Glutamatergic neuron (in vitro differentiated cells): Measurements from ENCODE around the gene SLC35E1. TPM values are rescaled to one million over a fixed set of nuclear protein-coding genes. Genes with fewer than 3 reads are reported as not detected.
A peak's percentile ranks its signal among the peaks of the same experiment; 100 is the strongest.

Experiments
- DNase-seq: peaks from one replicate; pipeline ENCODE4 v3.0.0; 2022
- H3K27ac Mint-ChIP-seq: one replicate; pipeline ENCODE4 v1.8.0; 2020; ENCODE audit warnings: mild to moderate bottlenecking, mixed read lengths, inconsistent platforms; ENCODE audit not compliant: unreplicated experiment
- H3K27me3 Mint-ChIP-seq: one replicate; pipeline ENCODE4 v1.8.0; 2020; ENCODE audit warnings: mild to moderate bottlenecking, moderate library complexity, mixed read lengths, inconsistent platforms; ENCODE audit not compliant: unreplicated experiment
- H3K36me3 Mint-ChIP-seq: one replicate; pipeline ENCODE4 v1.8.0; 2020; ENCODE audit warnings: mild to moderate bottlenecking, mixed read lengths, inconsistent platforms; ENCODE audit not compliant: unreplicated experiment
- H3K4me1 Mint-ChIP-seq: one replicate; pipeline ENCODE4 v1.8.0; 2020; ENCODE audit warnings: mild to moderate bottlenecking, low read depth, mixed read lengths, inconsistent platforms; ENCODE audit not compliant: unreplicated experiment
- H3K4me3 Mint-ChIP-seq: one replicate; pipeline ENCODE4 v1.8.0; 2020; ENCODE audit warnings: mild to moderate bottlenecking, mixed read lengths, inconsistent platforms; ENCODE audit not compliant: unreplicated experiment
- H3K9me3 Mint-ChIP-seq: one replicate; pipeline ENCODE4 v1.8.0; 2020; ENCODE audit warnings: mild to moderate bottlenecking, moderate library complexity, mixed read lengths, inconsistent platforms; ENCODE audit not compliant: unreplicated experiment
- total RNA-seq: library from RNA; stranded (reverse); fragmentation: NEBNext Ultra II Directional; extraction: Animal tissue kit (Norgen Biotek cat#: 25700); gene quantifications from one replicate; pipeline ENCODE4 v1.2.1, GENCODE V29; 2021; ENCODE audit not compliant: unreplicated experiment
- TF ChIP-seq, protein P1 (sequence below): fragments of 200-600 bp; sonication (generic); IDR thresholded peaks from one replicate; pipeline ENCODE4 v1.5.0; 2021; ENCODE audit not compliant: partially characterized antibody, unreplicated experiment

Gene SLC35E1
- total RNA-seq, 1 donor from 2014 or later: 31.9 TPM

DNA sequence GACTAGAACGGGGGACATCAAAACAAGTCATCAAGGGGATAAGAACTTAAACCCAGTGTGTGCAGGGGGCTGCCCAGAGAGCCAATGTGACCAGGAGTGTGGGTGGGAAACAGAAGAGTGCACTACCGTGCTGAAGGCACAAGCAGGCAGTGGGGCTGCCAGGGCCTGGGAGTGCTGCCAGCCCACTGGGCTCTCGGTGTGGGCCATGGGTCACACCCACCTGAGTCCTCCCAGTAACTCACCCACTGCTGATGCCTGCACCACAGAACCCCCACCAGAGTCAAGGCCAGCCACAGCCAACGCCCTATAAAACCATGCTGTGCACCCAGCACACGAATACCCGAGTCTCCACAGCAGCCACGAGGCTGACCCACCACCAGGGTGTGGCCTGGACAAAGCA, 47.2 kb upstream of the SLC35E1 start:
- H3K27me3 Mint-ChIP-seq: peaks cover 6% of the 10 kb centered on the region
- peaks cover 27% of the 10 kb centered on the region for H3K4me1 Mint-ChIP-seq
- TF ChIP-seq, protein P1, sequence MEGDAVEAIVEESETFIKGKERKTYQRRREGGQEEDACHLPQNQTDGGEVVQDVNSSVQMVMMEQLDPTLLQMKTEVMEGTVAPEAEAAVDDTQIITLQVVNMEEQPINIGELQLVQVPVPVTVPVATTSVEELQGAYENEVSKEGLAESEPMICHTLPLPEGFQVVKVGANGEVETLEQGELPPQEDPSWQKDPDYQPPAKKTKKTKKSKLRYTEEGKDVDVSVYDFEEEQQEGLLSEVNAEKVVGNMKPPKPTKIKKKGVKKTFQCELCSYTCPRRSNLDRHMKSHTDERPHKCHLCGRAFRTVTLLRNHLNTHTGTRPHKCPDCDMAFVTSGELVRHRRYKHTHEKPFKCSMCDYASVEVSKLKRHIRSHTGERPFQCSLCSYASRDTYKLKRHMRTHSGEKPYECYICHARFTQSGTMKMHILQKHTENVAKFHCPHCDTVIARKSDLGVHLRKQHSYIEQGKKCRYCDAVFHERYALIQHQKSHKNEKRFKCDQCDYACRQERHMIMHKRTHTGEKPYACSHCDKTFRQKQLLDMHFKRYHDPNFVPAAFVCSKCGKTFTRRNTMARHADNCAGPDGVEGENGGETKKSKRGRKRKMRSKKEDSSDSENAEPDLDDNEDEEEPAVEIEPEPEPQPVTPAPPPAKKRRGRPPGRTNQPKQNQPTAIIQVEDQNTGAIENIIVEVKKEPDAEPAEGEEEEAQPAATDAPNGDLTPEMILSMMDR: no peak
- no peak overlapping the region for H3K4me3 Mint-ChIP-seq
- DNase-seq: no peak
- no peak overlapping the region for H3K27ac Mint-ChIP-seq
- H3K36me3 Mint-ChIP-seq: no peaks in the 10 kb centered on the region
- no peaks in the 10 kb centered on the region for H3K9me3 Mint-ChIP-seq

- no peaks in the 10 kb centered on the region for H3K36me3 Mint-ChIP-seq
- peak overlapping the region; percentile 64 for H3K27ac Mint-ChIP-seq
- H3K27me3 Mint-ChIP-seq: peaks cover 9% of the 10 kb centered on the region
- DNase-seq: no peak
- peaks cover 28% of the 10 kb centered on the region for H3K4me1 Mint-ChIP-seq
- no peaks in the 10 kb centered on the region for H3K9me3 Mint-ChIP-seq
- H3K4me3 Mint-ChIP-seq: peak overlapping the region; percentile 11
- TF ChIP-seq, protein P1: no peak
These were observed 46.0 kb upstream of the SLC35E1 start for GRCh38 chr19:16618248-16618647.

GRCh38 chr19:16615808-16616207, 43.6 kb upstream of the SLC35E1 start:
- peaks cover 28% of the 10 kb centered on the region for H3K4me1 Mint-ChIP-seq
- no peak overlapping the region for H3K27ac Mint-ChIP-seq
- TF ChIP-seq, protein P1: no peak
- peaks cover 11% of the 10 kb centered on the region for H3K27me3 Mint-ChIP-seq
- H3K9me3 Mint-ChIP-seq: no peaks in the 10 kb centered on the region
- DNase-seq: no peak
- H3K36me3 Mint-ChIP-seq: no peaks in the 10 kb centered on the region
- no peak overlapping the region for H3K4me3 Mint-ChIP-seq

DNA sequence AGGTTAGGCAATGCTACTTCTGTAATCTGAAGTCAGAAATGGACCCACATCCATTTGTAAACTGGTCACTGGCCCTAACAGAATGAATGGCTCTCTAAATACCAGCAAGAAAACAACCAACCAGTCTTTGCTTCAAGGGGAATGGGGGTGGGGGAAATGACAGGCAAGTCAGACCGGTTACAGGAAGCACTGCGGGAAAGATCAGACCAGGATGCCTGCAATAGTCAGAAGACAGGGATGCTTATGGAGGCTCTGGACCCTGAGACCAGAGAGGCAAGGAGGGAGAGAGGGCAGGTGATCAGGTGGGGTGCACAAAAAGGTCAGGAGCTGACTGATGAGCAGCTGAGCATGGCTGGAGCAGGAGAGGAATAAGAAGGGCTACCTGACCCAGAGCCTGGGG, 42.7 kb upstream of the SLC35E1 start:
- DNase-seq: no peak
- Mint-ChIP-seq H3K27me3 (peaks cover 11% of the 10 kb centered on the region), H3K4me1 (peaks cover 26% of the 10 kb centered on the region), H3K27ac (no peak overlapping the region), H3K4me3 (no peak overlapping the region), H3K9me3 (no peaks in the 10 kb centered on the region), H3K36me3 (no peaks in the 10 kb centered on the region)
- TF ChIP-seq, protein P1: no peak

- peaks cover 18% of the 10 kb centered on the region for H3K4me1 Mint-ChIP-seq
- DNase-seq: no peak
- H3K27ac Mint-ChIP-seq: no peak overlapping the region
- no peaks in the 10 kb centered on the region for H3K9me3 Mint-ChIP-seq
- no peaks in the 10 kb centered on the region for H3K36me3 Mint-ChIP-seq
- H3K27me3 Mint-ChIP-seq: peaks cover 9% of the 10 kb centered on the region
- H3K4me3 Mint-ChIP-seq: no peak overlapping the region
- TF ChIP-seq, protein P1: no peak
These were observed 41.6 kb upstream of the SLC35E1 start for GRCh38 chr19:16613841-16614240.
